Liver (tissue), 3 donors: ENCODE data around the gene AKNA.

ENCODE experiments used
- CTCF ChIP-seq: fragments of 150-350 bp; IDR thresholded peaks from 2 replicates; pipeline ENCODE4 v1.5.1; 2017; ENCODE audit warnings: improper control_type of control experiment, low read depth, low read length; ENCODE audit not compliant: missing input control
- JUND ChIP-seq, 2 donors: IDR thresholded peaks; 2 replicates each; pipeline ENCODE4 v1.6.1; 2016; ENCODE audit warnings: antibody characterized with exemption in 2 of 2
- MAX ChIP-seq: IDR thresholded peaks from 2 replicates; pipeline ENCODE4 v1.6.1; 2016; ENCODE audit warnings: antibody characterized with exemption
- REST ChIP-seq: IDR thresholded peaks from 2 replicates; pipeline ENCODE4 v1.6.1; 2016; ENCODE audit warnings: antibody characterized with exemption, mild to moderate bottlenecking
- donor health status: healthy.
- donor health status: healthy.

- TF ChIP-seq JUND (IDR thresholded peaks at IDR 0.05) (no peak), CTCF (no peak), MAX (no peak), REST (no peak)
Observed at GRCh38 chr9:114387680-114388356, at the start of gene AKNA.
